Heart left ventricle (tissue), 13 donors: ENCODE results near the gene MRGPRX2.

ENCODE experiments used
- CTCF ChIP-seq, 12 donors: fragments of 200-600 bp; sonication (generic) in 4 of 12; IDR thresholded peaks; one replicate each; pipeline versions ENCODE4 v1.5.0 to v1.8.0; 2018 to 2022; ENCODE audit warnings: antibody characterized with exemption in 12 of 12, mild to moderate bottlenecking in 5 of 12
- POLR2A ChIP-seq, 2 donors: fragments of 450-650 bp; IDR thresholded peaks; one replicate each; pipeline ENCODE4 v1.6.1; 2017; ENCODE audit warnings: antibody characterized with exemption in 2 of 2, mild to moderate bottlenecking in 2 of 2, moderate library complexity in 2 of 2
- donor health status: ischemic (EF 13 %, LVEDD 7.1; RV severe dilation, severe dysfunction).
- donor health status: DM: no; HTN: yes; CAD: no.
- donor health status: DM: no; HTN: no; CAD: no.
- donor health status: ischemic (EF 25% LVEDD 6.9; RV normal size, moderate dysfunction).
- donor health status: ischemic (EF 25% LVEDD 5.7; RV mildly dilated, moderate dysfunction).
- donor health status: ischemic (EF 35%, LVEDD 5.7; RV mildly dilated, moderate dysfunction).
- donor health status: nonischemic (EF 11% LVEDD 7.7; RV severe dilation, severe dysfunction).
- donor health status: DM: yes; HTN: yes; CAD: no.
- donor health status: PGD.
- donor health status: ischemic (EF 29% LVEDD 5.4; RV normal size, mild dysfunction).
- donor health status: nonischemic (EF 23%, LVEDD 6.1; RV moderate dilation, normal function).

GRCh38 chr11:19018901-19019300, 41.6 kb downstream of the MRGPRX2 start:
- TF ChIP-seq CTCF (IDR thresholded peaks at IDR 0.05) (no peak), POLR2A (IDR thresholded peaks at IDR 0.05) (no peak)
